B cell (primary cell): ENCODE measurements around the gene ANXA4. TPM values are rescaled to one million over a fixed set of nuclear protein-coding genes. Genes with fewer than 3 reads are reported as not detected.
A peak's percentile ranks its signal among the peaks of the same experiment; 100 is the strongest.

Source experiments
- ATAC-seq: fragments of 200-7000 bp; cut with Tn5 transposase; one replicate; pipeline ENCODE4 v1.10.0; 2021; ENCODE audit warnings: low read depth, mild to moderate bottlenecking, moderate number of reproducible peaks, moderate library complexity
- CTCF ChIA-PET: fragments of 350-600 bp; sonication (Branson Sonifier 250); formaldehyde crosslinking; loops from one replicate; lab custom pipeline; 2021; ENCODE audit warnings: antibody characterized with exemption, inconsistent platforms; lab: Charles Lee
- POLR2A ChIA-PET: fragments of 350-600 bp; sonication (Branson Sonifier 250); formaldehyde crosslinking; loops from one replicate; lab custom pipeline; 2021; ENCODE audit warnings: antibody characterized with exemption; lab: Charles Lee
- DNase-seq: peaks from one replicate; pipeline ENCODE4 v3.0.0; 2013
- H2AFZ ChIP-seq: 2 replicates; pipeline ENCODE4 v1.6.1; 2012; ENCODE audit warnings: mild to moderate bottlenecking, low read depth, low read length; ENCODE audit not compliant: insufficient read depth, poor library complexity, severe bottlenecking
- H3K27ac ChIP-seq, 2 donors: 1 replicate in 1 of 2; 2 replicates in 1 of 2; pipeline ENCODE4 v1.5.1; 2012 to 2013; ENCODE audit warnings: low read length in 2 of 2, mild to moderate bottlenecking in 2 of 2, moderate library complexity in 1 of 2
- H3K27me3 ChIP-seq, 4 experiments: fragments of 200-600 bp in 1 of 4; sonication (generic) in 1 of 4; replicated peaks in 1 of 4; 1 replicate in 2 of 4; 2 replicates in 2 of 4; pipeline versions ENCODE4 v1.6.1 to v1.7.0; 2013 to 2016; ENCODE audit warnings: low read length in 3 of 4, mild to moderate bottlenecking in 2 of 4, mixed read lengths in 1 of 4, moderate library complexity in 1 of 4; ENCODE audit not compliant: insufficient read depth in 4 of 4, control insufficient read depth in 3 of 4; ENCODE audit errors: control extremely low read depth in 1 of 4
- H3K36me3 ChIP-seq, 2 experiments: replicated peaks in 1 of 2; 1 replicate in 1 of 2; 2 replicates in 1 of 2; pipeline versions ENCODE4 v1.6.1 to v1.7.1; 2013; ENCODE audit warnings: low read length in 1 of 2; ENCODE audit not compliant: insufficient read depth in 2 of 2, control insufficient read depth in 1 of 2; ENCODE audit errors: control extremely low read depth in 1 of 2, extremely low read depth in 1 of 2
- H3K4me1 ChIP-seq, 2 donors: fragments of 200-600 bp in 1 of 2; sonication (generic) in 1 of 2; 1 replicate in 1 of 2; 2 replicates in 1 of 2; pipeline versions ENCODE4 v1.5.1 to v1.6.1; 2013 to 2017; ENCODE audit warnings: low read length in 2 of 2; ENCODE audit not compliant: control insufficient read depth in 2 of 2, insufficient read depth in 2 of 2
- H3K4me2 ChIP-seq: replicated peaks from 2 replicates; pipeline ENCODE3; 2012; ENCODE audit warnings: mild to moderate bottlenecking, low read depth, low read length; ENCODE audit not compliant: poor library complexity, severe bottlenecking
- H3K4me3 ChIP-seq, 5 experiments: fragments of 200-600 bp in 1 of 5; sonication (generic) in 1 of 5; 1 replicate in 3 of 5; 2 replicates in 2 of 5; pipeline versions ENCODE4 v1.5.1 to v1.7.0; 2011 to 2016; ENCODE audit warnings: low read length in 4 of 5, mild to moderate bottlenecking in 4 of 5, low read depth in 2 of 5, control low read depth in 1 of 5, moderate library complexity in 1 of 5; ENCODE audit not compliant: insufficient read depth in 1 of 5; ENCODE audit errors: control extremely low read depth in 1 of 5, extremely low read depth in 1 of 5
- H3K79me2 ChIP-seq: fragments of 200-600 bp; sonication (generic); one replicate; pipeline ENCODE4 v1.6.0; 2016; ENCODE audit warnings: low read length; ENCODE audit not compliant: control insufficient read depth, insufficient read depth
- H3K9ac ChIP-seq: fragments of 200-600 bp; sonication (generic); 2 replicates; pipeline ENCODE4 v1.6.1; 2017; ENCODE audit warnings: mild to moderate bottlenecking, low read length, moderate library complexity
- H3K9me3 ChIP-seq, 3 donors: one replicate each; pipeline versions ENCODE4 v1.6.1 to v1.7.1; 2013; ENCODE audit warnings: low read length in 2 of 3; ENCODE audit not compliant: control insufficient read depth in 2 of 3, insufficient read depth in 1 of 3; ENCODE audit errors: control extremely low read depth in 1 of 3
- H4K20me1 ChIP-seq: 2 replicates; pipeline ENCODE4 v1.6.0; 2012; ENCODE audit warnings: mild to moderate bottlenecking, low read length; ENCODE audit not compliant: insufficient read depth, control insufficient read depth, poor library complexity, severe bottlenecking
- H3K27ac Mint-ChIP-seq: one replicate; pipeline ENCODE4 v1.8.0; 2021; ENCODE audit warnings: mixed read lengths
- H3K27me3 Mint-ChIP-seq: one replicate; pipeline ENCODE4 v1.8.0; 2021; ENCODE audit warnings: mixed read lengths
- H3K4me1 Mint-ChIP-seq: one replicate; pipeline ENCODE4 v1.8.0; 2021; ENCODE audit warnings: mixed read lengths
- H3K4me3 Mint-ChIP-seq: one replicate; pipeline ENCODE4 v1.8.0; 2021; ENCODE audit warnings: mixed read lengths
- H3K9me3 Mint-ChIP-seq: one replicate; pipeline ENCODE4 v1.8.0; 2022; ENCODE audit warnings: mixed read lengths; ENCODE audit not compliant: insufficient read depth
- CTCF ChIP-seq: fragments of 200-600 bp; IDR thresholded peaks from one replicate; pipeline ENCODE4 v1.8.0; 2022; ENCODE audit warnings: antibody characterized with exemption, mild to moderate bottlenecking
- EZH2 ChIP-seq: IDR thresholded peaks from 2 replicates; pipeline ENCODE4 v1.6.1; 2012; ENCODE audit warnings: borderline replicate concordance, low read depth, mild to moderate bottlenecking, moderate library complexity, low read length; ENCODE audit not compliant: insufficient read depth, poor library complexity, severe bottlenecking
- WGBS: methylation state at CpG from one replicate; pipeline ENCODE4 v1.1.5; 2013; ENCODE audit warnings: missing lambda C conversion rate; ENCODE audit not compliant: insufficient coverage; 5-methylcytosine and 5-hydroxymethylcytosine counted together
- intact Hi-C: fragments of 100-400 bp; cut with micrococcal nuclease; formaldehyde crosslinking; loops from one replicate; pipeline ENCODE4 v1.10.0; 2022
- polyA plus RNA-seq: library from polyadenylated mRNA; depleted of rRNA; stranded (reverse); fragments of >200 nt; gene quantifications from 2 replicates; pipeline ENCODE4 v1.2.3, GENCODE V29; 2012
- total RNA-seq, 2 donors: library from RNA; stranded (reverse); fragments of 120-200 nt in 1 of 2; gene quantifications; 1 replicate in 1 of 2; 2 replicates in 1 of 2; pipeline versions ENCODE4 v1.2.3 to v1.2.4, GENCODE V29; 2013 to 2022

ANXA4 gene
- total and polyA plus RNA-seq, 2 donors (not counting 1 experiment from before 2014, with no cell fraction given): 28.4 to 61.7 TPM

DNA sequence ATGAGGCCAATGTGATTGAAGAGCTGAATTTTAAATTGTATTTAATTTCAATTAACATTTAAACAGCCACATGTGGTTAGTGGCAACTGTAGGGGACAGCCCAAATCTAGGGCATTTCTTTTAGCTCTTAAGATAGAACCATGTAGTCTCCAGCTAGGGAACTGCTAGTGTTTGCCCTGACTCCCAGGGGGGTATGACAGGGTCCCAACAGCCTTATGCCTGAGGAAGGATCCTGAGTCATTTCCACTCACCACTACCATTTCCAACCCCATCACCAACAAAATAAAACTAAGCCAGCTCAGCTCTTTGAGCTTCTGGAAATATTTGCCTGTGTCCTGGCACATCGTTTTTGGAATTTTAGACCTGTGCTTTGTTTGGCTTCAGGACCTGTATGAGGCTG is 73.8 kb downstream of the ANXA4 start:
- Mint-ChIP-seq H3K27me3 (no peaks in the 10 kb centered on the region), H3K4me3 (no peak overlapping the region), H3K27ac (no peak overlapping the region), H3K4me1 (peaks cover 3% of the 10 kb centered on the region), H3K9me3 (no peaks in the 10 kb centered on the region)
- TF ChIP-seq CTCF (no peak), EZH2 (no peak)
- intact Hi-C loops: loop anchor here (2.0 to 10.0 kb wide), 2 partner anchors 13 to 381 kb away; partner anchors contain the start of gene NFU1
- Histone ChIP-seq H3K4me2 (no peak overlapping the region), H3K36me3 (peaks cover 4 to 14% of the 10 kb centered on the region in 2 experiments), H3K27ac (no peak overlapping the region), H3K9me3 (no peaks in the 10 kb centered on the region), H2AFZ (no peak overlapping the region), H3K79me2 (no peaks in the 10 kb centered on the region), H3K4me1 (peaks cover 0 to 6% of the 10 kb centered on the region in 2 donors), H4K20me1 (no peaks in the 10 kb centered on the region), H3K27me3 (no peaks in the 10 kb centered on the region), H3K4me3 (no peak overlapping the region), H3K9ac (no peak overlapping the region)
- ChIA-PET POLR2A (interaction anchor here (1.4 kb wide), 2 partner anchors 13 to 91 kb away, joined by 3 to 5 read pairs; partner anchors contain the start of gene GMCL1), CTCF (interaction anchor here (0.8 to 11.9 kb wide), 19 partner anchors 8 to 488 kb away, joined by 3 to 440 read pairs (median 8); partner anchors contain the start of genes ANXA4 and GMCL1)
- ATAC-seq (no peak), DNase-seq (no peak)
- WGBS: 100% methylated on average over 1 of the region's 1 CpG

- Mint-ChIP-seq H3K27ac (no peak overlapping the region), H3K4me1 (peaks cover 3% of the 10 kb centered on the region), H3K9me3 (no peaks in the 10 kb centered on the region), H3K4me3 (no peak overlapping the region), H3K27me3 (no peaks in the 10 kb centered on the region)
- intact Hi-C loops: loop anchor here (1.0 to 10.0 kb wide), 6 partner anchors 14 to 382 kb away; partner anchors contain the start of gene NFU1
- Histone ChIP-seq H3K9ac (no peak overlapping the region), H3K27me3 (no peaks in the 10 kb centered on the region), H2AFZ (no peak overlapping the region), H3K4me2 (no peak overlapping the region), H3K4me3 (no peak overlapping the region), H3K27ac (no peak overlapping the region), H3K79me2 (no peaks in the 10 kb centered on the region), H4K20me1 (no peaks in the 10 kb centered on the region), H3K4me1 (peaks cover 0 to 6% of the 10 kb centered on the region in 2 donors), H3K36me3 (peaks cover 4 to 14% of the 10 kb centered on the region in 2 experiments), H3K9me3 (no peaks in the 10 kb centered on the region)
- ATAC-seq (peak; percentile 88), DNase-seq (peak; percentile 87)
- TF ChIP-seq EZH2 (no peak), CTCF (peak; percentile 92)
- CTCF ChIA-PET: interaction anchor here (0.5 to 11.9 kb wide), 26 partner anchors 9 to 487 kb away, joined by 3 to 440 read pairs (median 8); partner anchors contain the start of genes ANXA4 and GMCL1
- POLR2A ChIA-PET: interaction anchor here (1.4 kb wide), 2 partner anchors 12 to 92 kb away, joined by 3 to 5 read pairs; partner anchors contain the start of gene GMCL1
- WGBS: 0% methylated on average over 1 of the region's 3 CpGs
These were observed 75.1 kb downstream of the ANXA4 start for GRCh38 chr2:69816923-69817542.
